Stimulated activated CD8-positive, alpha-beta memory T cell treated with anti-CD3 and anti-CD28 coated beads, Interleukin-4, amount 100 ng/mL, for 1 hour (primary cell): ENCODE results near the gene UST.
"Not testable (repeated sequence)": the region's sequence is repeated elsewhere in the genome, so short reads cannot be mapped to it uniquely, and the experiment has no call there.

ENCODE experiments used
- DNase-seq, 2 donors: peaks; one replicate each; pipeline ENCODE4 v3.0.0-alpha.2; 2020; ENCODE audit warnings: low read depth in 2 of 2, low spot score in 1 of 2

UST gene

DNA sequence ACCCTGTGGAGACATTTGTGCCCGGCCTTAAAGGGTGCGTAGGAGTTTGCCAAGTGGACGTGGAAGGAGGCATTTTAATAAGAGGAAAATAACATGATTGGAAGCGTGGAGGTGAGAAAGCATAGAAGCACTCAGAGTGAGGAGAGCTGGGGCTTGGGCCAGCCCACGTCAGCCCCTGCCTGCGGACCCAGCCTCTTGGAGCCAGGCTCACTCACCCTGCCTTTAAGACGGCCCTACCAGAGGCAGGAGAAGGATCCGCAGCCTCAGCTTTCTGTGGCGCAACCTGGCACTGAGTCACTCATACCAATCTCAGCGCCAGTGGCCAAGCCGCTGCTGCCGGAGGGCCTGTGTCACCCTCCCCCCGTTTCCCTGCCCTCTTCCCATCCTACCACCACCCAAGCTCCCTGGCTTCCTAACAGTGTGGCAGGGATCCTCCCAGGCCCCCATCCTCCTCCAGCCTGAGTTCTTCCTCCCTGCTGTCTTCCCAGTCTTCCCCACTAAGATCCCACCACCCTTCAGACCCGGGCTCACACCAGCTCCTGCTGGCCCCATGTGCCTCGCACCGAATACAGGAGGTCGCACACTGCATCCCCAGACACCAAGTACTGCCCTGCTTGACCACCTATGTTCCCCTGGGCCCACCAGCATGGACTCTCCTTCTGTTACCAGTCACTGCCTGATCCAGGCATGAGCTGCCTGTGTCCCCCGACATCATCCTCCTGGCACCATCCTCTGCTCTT lies 285.2 kb downstream of the UST start:
- DNase-seq = no peak

DNA sequence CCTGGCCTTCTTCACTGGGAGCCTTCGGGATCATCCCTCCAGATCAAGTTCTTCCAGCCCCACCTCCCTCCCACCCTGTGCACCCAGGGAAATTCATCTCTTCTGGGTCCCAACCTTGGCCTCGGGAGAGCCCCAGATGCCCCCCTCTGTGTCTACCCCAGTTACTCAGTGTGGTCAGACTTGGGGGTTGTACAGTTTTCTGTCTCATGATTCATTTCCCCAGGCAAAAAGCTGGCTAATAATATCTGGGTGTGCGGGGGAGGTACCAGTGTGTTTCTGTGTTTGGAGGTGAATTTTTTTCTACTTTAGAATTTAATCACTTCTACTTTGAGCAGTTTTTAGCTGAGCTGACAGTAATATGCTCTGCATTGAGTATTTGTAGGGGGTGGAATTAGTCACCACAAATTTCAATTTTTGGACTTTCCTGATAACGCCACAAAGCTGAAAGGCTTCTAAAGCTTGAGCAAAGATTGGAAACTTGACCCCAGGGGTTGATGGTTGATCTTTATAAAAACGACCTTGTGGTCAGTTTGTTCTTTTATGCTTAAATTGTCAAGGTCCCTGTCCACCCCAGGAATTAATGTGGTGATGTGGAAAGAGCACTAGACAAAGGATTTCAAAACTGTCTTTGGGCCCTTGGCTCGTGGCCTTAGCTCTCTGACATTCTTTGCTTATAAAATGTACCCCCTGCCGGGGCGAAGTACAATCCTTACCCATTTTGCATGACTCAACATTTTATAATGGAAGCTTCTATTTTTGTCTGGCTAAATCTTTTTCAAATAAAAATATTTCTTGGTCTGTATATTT lies 286.0 kb downstream of the UST start:
- DNase-seq = no peak

DNA sequence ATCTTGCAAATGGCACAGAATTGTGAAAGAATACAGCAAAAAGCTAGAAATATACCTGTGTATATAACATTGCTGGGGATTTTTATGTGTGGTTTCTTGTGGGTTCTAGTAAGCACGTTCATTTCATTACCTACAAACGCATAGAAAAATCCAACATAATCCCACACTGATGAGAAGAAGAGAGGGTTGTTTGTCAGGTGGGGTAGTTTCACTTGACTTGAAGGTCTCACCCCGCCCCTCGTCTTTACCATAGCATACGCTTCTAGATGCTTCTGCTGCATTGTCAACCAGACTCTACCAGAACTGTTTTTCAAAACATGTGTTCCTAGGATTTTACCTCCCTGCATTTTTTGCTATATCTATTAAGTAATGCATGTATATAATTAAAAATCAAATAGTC lies 286.6 kb downstream of the UST start:
- no peak for DNase-seq

- DNase-seq = no peak
Observed at GRCh38 chr6:149035766-149036165, 288.9 kb downstream of the UST start.

DNA sequence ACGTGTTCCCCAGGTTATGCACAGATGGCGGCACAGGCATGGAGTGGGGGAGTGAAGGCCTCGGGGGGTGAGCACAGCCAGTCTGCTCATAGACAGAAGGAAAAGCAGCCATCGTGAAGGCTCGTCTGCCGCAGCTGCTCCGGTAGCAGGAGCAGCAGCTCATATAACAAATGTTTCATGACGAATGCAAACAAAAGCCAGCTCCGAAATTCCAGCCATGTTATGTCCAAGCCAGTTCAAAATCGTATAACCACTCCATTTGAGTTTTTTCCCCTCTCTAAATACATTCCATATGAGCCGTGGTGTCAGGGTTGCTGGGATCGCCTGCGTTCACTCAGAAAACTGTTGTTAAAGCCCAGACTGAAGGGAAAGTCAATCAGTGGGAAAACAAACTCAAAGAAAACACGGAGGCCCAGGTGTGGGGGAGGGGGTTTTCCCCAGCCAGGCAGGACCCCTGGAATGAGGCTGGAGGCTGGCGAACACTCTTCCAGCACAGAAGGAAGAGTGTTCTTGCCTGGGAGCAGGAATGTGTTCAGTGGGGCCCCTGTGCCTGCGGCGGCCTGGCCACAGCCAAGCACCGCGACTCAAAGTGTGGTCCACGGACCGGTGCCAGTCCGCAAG lies 290.3 kb downstream of the UST start:
- DNase-seq = no peak

- DNase-seq = not testable (repeated sequence)
Observed at GRCh38 chr6:149039025-149039424, 292.2 kb downstream of the UST start.

DNA sequence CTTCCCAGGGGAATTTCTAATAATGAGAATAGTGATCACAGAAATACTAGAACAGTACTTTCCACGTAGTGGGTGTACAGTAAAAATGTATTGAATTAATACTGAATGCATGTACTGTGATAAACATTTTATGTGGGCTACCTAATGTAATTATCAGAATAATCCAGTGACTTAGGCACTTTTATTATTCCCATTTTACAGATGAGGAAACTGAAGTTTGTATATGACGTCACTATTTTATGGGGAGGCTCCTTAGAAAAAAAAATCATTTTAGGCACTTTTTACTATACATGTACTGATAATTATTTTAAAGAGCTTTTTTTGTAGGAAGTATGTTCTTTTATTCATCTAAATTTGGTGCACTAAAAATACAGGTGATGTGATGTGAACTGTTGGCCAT lies 295.1 kb downstream of the UST start:
- no peak for DNase-seq

GRCh38 chr6:149043476-149044130 lies 296.8 kb downstream of the UST start:
- DNase-seq = no peak

DNA sequence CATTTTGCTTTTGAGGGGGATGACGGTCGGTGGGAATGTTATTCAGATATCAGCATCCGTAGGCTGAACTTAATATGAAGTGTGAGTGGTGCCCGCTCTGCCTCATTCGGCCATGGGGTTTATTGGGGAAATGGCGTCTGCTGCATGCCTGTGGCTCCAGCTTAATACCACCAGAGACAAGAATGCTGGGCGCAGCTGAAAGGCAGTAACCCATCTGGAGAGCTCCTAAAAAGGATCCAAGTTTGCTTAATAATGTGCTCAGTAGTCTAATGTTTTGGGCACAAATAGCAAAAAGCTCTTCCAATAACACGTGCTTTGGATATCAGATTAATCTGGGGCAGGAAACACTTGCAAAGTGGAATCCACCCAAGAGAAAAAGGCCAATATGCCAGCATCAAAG lies 297.7 kb downstream of the UST start:
- no peak for DNase-seq

DNA sequence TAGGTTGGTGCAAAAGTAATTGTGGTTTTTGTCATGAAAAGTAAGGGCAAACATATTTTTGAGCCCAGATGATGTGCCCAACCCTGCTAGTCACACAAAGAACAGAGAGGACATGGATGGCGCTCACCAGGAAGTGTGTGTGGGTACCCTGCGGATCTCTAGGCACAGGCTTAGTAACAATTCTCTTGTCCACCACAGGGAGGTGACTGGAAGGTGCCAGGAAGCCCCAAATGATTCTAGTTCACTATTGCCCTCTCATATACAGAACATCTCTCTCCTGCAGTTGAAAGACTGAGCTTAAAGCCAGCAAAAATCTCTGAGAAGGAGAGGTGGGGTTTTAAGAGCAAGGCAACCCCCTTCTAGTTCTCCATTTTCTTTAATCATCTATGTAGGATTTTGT lies 298.6 kb downstream of the UST start:
- DNase-seq = no peak

DNA sequence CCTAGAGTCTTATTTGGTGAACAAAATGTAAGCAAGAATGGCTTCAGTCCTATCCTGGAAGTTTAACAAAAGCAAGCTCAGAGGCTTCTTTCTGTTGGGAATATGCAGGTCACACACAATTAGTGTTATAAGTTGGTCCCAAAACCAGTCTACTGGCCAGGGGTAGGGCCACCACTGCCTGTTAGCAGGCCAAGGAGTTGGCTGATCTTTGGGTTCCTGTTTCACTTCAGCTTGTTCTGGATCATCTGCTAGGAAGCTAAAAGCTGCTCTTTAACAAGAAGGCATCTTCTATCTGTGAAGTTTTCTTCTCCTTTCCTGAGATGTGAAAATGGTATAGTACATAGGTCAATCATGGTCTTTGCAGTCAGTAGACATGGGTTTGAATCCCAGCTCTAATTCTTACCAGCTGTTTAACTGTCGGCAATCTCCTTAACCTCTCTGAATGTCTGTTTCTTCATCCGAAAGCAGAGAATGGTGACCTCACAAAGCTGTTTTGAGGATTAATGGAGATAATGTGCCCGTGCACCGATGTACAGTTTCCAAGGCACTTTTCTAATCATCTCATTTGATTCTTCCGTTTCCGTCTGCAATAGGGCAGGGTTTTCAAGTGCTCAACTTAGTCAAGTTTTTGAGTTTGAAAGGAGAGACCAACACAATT lies 299.5 kb downstream of the UST start:
- no peak for DNase-seq

GRCh38 chr6:149046822-149047246 lies 300.0 kb downstream of the UST start:
- no peak for DNase-seq

- DNase-seq = no peak
Observed at GRCh38 chr6:149049230-149049629, 302.4 kb downstream of the UST start.

GRCh38 chr6:149050160-149050559 lies 303.3 kb downstream of the UST start:
- DNase-seq = no peak

DNA sequence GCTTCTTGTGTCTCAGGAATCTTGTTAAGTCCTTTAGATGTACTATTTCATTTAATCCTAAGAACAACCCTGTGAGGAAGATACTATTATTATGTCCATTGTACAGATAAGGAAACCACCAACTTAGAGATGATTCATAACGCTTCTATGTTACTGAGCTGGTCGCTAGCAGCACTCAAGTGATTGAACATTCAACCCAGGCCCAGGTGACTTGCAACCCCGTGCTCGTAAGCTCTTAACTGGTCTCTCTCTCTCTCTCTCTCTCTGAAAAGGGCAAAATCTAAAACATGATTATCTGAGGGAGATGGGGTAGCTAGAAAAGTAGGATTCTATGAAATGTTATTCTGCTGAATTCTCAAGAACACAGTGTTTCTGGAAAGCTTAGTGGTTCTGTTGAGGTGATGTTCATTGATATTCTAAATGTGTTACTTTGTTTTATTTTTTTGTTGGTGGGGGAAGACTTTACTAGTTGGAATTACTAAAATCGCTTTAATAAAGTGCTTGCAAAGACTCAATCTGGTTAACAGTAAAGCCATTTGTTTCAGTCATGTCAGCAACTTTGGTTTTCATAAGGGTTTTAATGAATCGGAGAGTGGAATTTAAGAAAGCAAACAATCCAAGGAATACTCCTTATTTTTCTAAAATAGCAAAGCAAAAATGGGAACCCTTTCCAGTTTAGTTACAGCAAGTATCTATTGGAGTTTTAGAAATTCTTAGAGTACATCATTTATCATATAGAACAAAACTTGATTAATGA lies 305.7 kb downstream of the UST start:
- no peak for DNase-seq

DNA sequence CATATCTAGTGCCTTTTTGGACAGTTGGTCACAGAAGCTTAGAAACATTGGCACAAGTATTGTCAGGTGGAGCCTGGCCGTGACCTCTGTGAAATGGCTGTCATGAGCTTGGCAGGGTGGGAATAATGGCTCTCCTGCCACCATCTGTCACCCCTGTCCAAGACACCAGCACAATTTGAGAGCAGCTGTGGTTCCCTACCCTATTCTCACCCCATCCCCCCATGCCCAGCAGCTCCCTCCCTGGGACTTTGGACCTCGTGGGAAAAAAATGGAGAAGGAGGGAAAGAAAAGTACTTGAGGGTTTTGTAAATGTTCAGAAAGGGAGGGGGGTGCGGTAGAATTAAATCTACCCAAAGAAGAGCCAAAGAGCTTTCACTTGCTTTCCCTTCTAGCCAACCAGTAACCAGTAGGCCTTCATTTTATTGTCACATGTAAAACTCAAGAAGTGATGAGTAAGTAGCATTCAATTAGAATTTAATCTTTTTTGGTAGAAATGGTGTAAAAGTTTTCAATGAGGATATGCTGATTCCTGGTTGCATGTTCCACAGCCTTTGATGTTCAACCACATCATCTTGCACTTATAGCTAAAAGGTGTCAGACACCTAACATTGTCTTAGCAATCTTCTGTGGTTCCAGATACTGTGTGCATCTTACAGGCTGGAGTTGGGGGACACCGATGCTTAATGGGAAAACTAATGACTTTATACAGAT lies 307.2 kb downstream of the UST start:
- DNase-seq = no peak

GRCh38 chr6:149054559-149055194 lies 307.8 kb downstream of the UST start:
- DNase-seq = no peak

DNA sequence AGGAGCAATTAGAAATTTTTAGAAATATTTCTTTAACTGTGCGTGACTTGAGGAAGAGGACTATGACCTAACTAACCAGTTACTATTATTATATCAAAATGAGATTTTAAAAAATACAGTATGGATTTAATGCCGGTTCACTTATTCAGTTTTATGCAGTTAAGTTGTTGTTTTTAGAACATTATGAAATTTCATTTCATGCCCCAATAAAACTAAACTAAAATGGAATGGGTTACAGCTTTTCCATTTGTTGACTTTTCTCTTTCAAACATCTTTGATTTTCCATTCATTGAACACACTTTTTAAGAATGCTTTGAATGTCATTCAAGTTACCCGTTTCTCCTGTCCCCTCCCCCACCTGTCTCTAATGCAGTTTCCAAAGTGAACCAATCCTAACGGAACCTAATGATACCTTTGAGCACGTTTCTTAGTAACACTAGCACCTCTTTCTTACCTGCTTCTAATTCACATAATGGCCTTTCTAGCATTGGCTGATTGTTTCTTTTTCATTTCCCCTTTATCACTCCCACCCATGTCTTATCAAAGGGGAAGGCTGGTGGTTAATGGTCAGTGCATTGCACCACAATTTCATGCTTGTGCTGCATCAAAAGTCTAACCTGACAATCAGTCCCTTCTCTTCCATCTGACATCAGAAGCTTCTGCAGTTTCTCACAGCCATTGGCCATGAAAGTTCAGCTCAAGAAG lies 308.5 kb downstream of the UST start:
- DNase-seq = no peak
